ENCODE results near the gene FRY. TPM values are rescaled to one million over a fixed set of nuclear protein-coding genes. Genes with fewer than 3 reads are reported as not detected.

The FRY gene
- total and polyA plus RNA-seq, 2 of the 13 experiments (the other 11 are each of a cell fraction or from before 2014, with no cell fraction given), result 8.2 to 13.1 TPM

DNA sequence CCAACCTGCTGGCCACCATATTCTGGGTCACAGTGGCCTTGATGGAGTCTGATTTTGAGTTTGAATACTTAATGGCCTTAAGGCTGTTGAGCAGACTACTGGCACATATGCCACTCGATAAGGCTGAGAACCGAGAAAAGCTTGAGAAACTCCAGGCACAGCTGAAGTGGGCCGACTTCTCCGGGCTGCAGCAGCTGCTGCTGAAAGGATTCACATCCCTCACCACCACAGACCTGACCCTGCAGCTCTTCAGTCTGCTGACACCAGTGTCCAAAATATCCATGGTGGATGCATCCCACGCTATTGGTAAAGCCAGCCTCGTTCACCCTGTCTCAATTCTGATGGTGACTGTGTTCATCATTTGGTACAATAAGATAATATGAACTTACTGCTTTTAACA, 206.1 kb downstream of the FRY start (continued):
- TF ChIP-seq, protein P1, sequence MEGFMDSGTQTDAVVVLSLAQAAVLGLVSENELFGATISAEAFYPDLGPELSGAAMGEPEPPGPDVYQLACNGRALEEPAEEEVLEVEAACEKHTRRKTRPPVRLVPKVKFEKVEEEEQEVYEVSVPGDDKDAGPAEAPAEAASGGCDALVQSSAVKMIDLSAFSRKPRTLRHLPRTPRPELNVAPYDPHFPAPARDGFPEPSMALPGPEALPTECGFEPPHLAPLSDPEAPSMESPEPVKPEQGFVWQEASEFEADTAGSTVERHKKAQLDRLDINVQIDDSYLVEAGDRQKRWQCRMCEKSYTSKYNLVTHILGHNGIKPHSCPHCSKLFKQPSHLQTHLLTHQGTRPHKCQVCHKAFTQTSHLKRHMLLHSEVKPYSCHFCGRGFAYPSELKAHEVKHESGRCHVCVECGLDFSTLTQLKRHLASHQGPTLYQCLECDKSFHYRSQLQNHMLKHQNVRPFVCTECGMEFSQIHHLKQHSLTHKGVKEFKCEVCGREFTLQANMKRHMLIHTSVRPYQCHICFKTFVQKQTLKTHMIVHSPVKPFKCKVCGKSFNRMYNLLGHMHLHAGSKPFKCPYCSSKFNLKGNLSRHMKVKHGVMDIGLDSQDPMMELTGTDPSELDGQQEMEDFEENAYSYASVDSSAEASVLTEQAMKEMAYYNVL (CRISPR knock-in tag; IDR thresholded peaks at IDR 0.05; ENCODE audit: borderline replicate concordance), result no peak
- TF ChIP-seq, protein P2, sequence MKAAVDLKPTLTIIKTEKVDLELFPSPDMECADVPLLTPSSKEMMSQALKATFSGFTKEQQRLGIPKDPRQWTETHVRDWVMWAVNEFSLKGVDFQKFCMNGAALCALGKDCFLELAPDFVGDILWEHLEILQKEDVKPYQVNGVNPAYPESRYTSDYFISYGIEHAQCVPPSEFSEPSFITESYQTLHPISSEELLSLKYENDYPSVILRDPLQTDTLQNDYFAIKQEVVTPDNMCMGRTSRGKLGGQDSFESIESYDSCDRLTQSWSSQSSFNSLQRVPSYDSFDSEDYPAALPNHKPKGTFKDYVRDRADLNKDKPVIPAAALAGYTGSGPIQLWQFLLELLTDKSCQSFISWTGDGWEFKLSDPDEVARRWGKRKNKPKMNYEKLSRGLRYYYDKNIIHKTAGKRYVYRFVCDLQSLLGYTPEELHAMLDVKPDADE (CRISPR knock-in tag; IDR thresholded peaks at IDR 0.05), result no peak
- TF ChIP-seq NFKBIZ (CRISPR knock-in tag; IDR thresholded peaks at IDR 0.05), result no peak
- TF ChIP-seq, protein P3, sequence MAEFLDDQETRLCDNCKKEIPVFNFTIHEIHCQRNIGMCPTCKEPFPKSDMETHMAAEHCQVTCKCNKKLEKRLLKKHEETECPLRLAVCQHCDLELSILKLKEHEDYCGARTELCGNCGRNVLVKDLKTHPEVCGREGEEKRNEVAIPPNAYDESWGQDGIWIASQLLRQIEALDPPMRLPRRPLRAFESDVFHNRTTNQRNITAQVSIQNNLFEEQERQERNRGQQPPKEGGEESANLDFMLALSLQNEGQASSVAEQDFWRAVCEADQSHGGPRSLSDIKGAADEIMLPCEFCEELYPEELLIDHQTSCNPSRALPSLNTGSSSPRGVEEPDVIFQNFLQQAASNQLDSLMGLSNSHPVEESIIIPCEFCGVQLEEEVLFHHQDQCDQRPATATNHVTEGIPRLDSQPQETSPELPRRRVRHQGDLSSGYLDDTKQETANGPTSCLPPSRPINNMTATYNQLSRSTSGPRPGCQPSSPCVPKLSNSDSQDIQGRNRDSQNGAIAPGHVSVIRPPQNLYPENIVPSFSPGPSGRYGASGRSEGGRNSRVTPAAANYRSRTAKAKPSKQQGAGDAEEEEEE (CRISPR knock-in tag; IDR thresholded peaks at IDR 0.05; ENCODE audit: borderline replicate concordance), result no peak
- TF ChIP-seq, protein P4, sequence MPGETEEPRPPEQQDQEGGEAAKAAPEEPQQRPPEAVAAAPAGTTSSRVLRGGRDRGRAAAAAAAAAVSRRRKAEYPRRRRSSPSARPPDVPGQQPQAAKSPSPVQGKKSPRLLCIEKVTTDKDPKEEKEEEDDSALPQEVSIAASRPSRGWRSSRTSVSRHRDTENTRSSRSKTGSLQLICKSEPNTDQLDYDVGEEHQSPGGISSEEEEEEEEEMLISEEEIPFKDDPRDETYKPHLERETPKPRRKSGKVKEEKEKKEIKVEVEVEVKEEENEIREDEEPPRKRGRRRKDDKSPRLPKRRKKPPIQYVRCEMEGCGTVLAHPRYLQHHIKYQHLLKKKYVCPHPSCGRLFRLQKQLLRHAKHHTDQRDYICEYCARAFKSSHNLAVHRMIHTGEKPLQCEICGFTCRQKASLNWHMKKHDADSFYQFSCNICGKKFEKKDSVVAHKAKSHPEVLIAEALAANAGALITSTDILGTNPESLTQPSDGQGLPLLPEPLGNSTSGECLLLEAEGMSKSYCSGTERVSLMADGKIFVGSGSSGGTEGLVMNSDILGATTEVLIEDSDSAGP (CRISPR knock-in tag; IDR thresholded peaks at IDR 0.05; ENCODE audit: borderline replicate concordance), result no peak

All from HepG2 (cell line).